ENCODE results near the gene AREL1.

DNA sequence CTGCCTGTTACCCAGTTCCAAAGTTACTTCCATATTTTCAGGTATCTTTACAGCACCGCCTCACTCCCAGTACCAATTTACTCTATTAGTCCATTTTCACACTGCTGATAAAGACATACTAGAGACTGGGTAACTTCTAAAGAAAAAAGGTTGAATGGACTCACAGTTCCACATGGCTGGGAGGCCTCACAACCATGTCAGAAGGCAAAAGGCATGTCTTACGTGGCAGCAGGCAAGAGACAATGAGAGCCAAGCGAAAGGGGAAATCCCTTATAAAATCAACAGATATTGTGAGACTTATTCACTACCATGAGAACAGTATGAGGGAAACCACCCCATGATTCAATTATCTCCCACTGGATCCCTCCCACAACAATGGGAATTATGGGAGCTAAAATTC lies 9.8 kb downstream of the AREL1 start:
- TF ChIP-seq, protein P1, sequence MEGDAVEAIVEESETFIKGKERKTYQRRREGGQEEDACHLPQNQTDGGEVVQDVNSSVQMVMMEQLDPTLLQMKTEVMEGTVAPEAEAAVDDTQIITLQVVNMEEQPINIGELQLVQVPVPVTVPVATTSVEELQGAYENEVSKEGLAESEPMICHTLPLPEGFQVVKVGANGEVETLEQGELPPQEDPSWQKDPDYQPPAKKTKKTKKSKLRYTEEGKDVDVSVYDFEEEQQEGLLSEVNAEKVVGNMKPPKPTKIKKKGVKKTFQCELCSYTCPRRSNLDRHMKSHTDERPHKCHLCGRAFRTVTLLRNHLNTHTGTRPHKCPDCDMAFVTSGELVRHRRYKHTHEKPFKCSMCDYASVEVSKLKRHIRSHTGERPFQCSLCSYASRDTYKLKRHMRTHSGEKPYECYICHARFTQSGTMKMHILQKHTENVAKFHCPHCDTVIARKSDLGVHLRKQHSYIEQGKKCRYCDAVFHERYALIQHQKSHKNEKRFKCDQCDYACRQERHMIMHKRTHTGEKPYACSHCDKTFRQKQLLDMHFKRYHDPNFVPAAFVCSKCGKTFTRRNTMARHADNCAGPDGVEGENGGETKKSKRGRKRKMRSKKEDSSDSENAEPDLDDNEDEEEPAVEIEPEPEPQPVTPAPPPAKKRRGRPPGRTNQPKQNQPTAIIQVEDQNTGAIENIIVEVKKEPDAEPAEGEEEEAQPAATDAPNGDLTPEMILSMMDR (conservative IDR thresholded peaks at IDR 0.05) = no peak
- no peak for TF ChIP-seq EZH2 (IDR thresholded peaks at IDR 0.05; ENCODE audit: low read depth)

Measured in PC-9 (cell line).